Uterus (tissue), 4 donors: ENCODE data around the gene CDCA4. TPM values are rescaled to one million over a fixed set of nuclear protein-coding genes. Genes with fewer than 3 reads are reported as not detected.

Experiments
- DNase-seq, 2 donors: peaks; one replicate each; pipeline ENCODE4 v3.0.0-alpha.2; 2019 to 2020
- H3K27ac ChIP-seq, 2 donors: fragments of 200-600 bp; sonication (generic); 1 replicate in 1 of 2; 2 replicates in 1 of 2; pipeline ENCODE4 v1.5.1; 2016 to 2018
- H3K27me3 ChIP-seq, 2 donors: fragments of 200-600 bp; sonication (generic); one replicate each; pipeline ENCODE4 v1.5.1; 2018 to 2019; ENCODE audit warnings: control low read depth in 1 of 2
- H3K36me3 ChIP-seq, 2 donors: fragments of 200-600 bp; sonication (generic); one replicate each; pipeline ENCODE4 v1.5.1; 2019; ENCODE audit warnings: control low read depth in 1 of 2
- H3K4me1 ChIP-seq, 2 donors: fragments of 200-600 bp; sonication (generic); one replicate each; pipeline ENCODE4 v1.5.1; 2018 to 2019; ENCODE audit warnings: control low read depth in 1 of 2
- H3K4me3 ChIP-seq, 2 donors: fragments of 200-600 bp; sonication (generic); 1 replicate in 1 of 2; 2 replicates in 1 of 2; pipeline ENCODE4 v1.5.1; 2018 to 2019; ENCODE audit warnings: mild to moderate bottlenecking in 1 of 2
- H3K9me3 ChIP-seq, 2 donors: fragments of 200-600 bp; sonication (generic); one replicate each; pipeline ENCODE4 v1.5.1; 2019; ENCODE audit warnings: control low read depth in 1 of 2
- POLR2A ChIP-seq, 2 donors: fragments of 450-650 bp; IDR thresholded peaks; one replicate each; pipeline ENCODE4 v1.6.1; 2016; ENCODE audit warnings: antibody characterized with exemption in 2 of 2, mild to moderate bottlenecking in 1 of 2, moderate library complexity in 1 of 2
- intact Hi-C: fragments of 100-400 bp; cut with DNase I; formaldehyde crosslinking; loops from one replicate; pipeline ENCODE4 v1.15.1; 2023; ENCODE audit warnings: low total_unique reads
- total RNA-seq, 4 donors: library from RNA; depleted of rRNA in 3 of 4; stranded (reverse); fragments of >200 nt in 3 of 4; gene quantifications; one replicate each; pipeline versions ENCODE4 v1.1.0 to v1.2.4, GENCODE V29; 2014 to 2023
- TF ChIP-seq, protein P1 (sequence below), 4 experiments: fragments of 200-600 bp in 2 of 4; fragments of 450-650 bp in 2 of 4; sonication (generic) in 2 of 4; IDR thresholded peaks; one replicate each; pipeline ENCODE4 v1.5.1; 2016 to 2019; ENCODE audit warnings: antibody characterized with exemption in 4 of 4, mild to moderate bottlenecking in 2 of 4, moderate library complexity in 1 of 4
- donor health status: DM: yes; HTN: yes; CAD: no.

Gene CDCA4
- total RNA-seq, 4 donors from 2014 or later = 2.3 to 43.3 (median 10.3) TPM

DNA sequence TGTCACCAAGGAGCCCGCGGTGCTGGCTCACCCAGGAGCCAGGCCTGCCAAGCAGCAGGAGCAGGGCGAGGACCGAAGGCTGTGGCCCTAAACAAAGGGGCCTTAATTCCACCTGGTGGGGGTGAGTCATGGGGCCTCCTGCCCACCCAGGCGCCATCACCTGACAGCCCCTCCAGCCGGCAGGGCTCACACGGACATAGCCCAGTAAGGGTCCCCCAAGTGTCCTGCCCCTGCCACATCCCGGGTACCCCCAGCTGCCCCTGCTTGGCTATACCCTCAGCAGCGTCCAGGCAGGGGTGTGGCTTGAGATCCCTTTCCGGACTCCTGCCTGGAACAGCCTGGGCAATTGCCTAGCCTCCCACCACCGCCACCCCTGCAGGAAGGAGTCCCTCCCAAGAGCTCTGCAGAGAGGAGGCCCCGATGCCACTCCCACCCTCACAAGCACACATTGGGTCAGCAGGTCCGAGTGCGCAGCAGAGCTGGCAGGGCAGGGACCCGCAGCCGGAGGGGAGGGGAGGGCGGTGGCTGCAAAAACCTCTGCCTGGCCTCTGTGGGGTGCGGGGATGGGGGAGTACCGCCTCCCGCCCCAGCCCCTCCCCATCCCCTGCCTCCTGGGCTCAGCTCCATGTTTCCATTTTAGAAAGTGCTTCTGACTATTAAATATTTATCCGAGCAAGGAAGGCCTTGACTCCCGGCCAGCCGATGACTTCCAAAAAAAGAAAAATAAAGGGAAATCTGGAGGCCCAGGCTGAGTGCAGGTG, 47.3 kb downstream of the CDCA4 start:
- Histone ChIP-seq H3K36me3 (no peaks in the 10 kb centered on the region), H3K27me3 (no peaks in the 10 kb centered on the region), H3K4me1 (peaks cover 30 to 53% of the 10 kb centered on the region in 2 donors), H3K9me3 (no peaks in the 10 kb centered on the region), H3K27ac (peak overlapping the region; percentile 95 to 99), H3K4me3 (peak overlapping the region; percentile 15)
- DNase-seq = peak; percentile 81 to 87
- intact Hi-C loops = no loop called here
- TF ChIP-seq POLR2A (IDR thresholded peaks at IDR 0.05) = no peak
- TF ChIP-seq, protein P1, sequence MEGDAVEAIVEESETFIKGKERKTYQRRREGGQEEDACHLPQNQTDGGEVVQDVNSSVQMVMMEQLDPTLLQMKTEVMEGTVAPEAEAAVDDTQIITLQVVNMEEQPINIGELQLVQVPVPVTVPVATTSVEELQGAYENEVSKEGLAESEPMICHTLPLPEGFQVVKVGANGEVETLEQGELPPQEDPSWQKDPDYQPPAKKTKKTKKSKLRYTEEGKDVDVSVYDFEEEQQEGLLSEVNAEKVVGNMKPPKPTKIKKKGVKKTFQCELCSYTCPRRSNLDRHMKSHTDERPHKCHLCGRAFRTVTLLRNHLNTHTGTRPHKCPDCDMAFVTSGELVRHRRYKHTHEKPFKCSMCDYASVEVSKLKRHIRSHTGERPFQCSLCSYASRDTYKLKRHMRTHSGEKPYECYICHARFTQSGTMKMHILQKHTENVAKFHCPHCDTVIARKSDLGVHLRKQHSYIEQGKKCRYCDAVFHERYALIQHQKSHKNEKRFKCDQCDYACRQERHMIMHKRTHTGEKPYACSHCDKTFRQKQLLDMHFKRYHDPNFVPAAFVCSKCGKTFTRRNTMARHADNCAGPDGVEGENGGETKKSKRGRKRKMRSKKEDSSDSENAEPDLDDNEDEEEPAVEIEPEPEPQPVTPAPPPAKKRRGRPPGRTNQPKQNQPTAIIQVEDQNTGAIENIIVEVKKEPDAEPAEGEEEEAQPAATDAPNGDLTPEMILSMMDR (IDR thresholded peaks at IDR 0.05) = peak in 1 of 4 experiments; percentile 25

- intact Hi-C loops = no loop called here
- Histone ChIP-seq H3K36me3 (no peaks in the 10 kb centered on the region), H3K4me3 (no peak overlapping the region), H3K4me1 (peaks cover 30 to 53% of the 10 kb centered on the region in 2 donors), H3K27me3 (no peaks in the 10 kb centered on the region), H3K9me3 (no peaks in the 10 kb centered on the region), H3K27ac (peak overlapping the region; percentile 95 to 99)
- DNase-seq = peak; percentile 90 to 95
- TF ChIP-seq POLR2A (IDR thresholded peaks at IDR 0.05) = no peak
- TF ChIP-seq, protein P1 (IDR thresholded peaks at IDR 0.05) = no peak
These were observed 47.8 kb downstream of the CDCA4 start for GRCh38 chr14:104973135-104973384.

GRCh38 chr14:104972301-104973134, 48.4 kb downstream of the CDCA4 start:
- no peak overlapping the region for H3K4me3 ChIP-seq
- peak; percentile 77 to 80 for DNase-seq
- H3K4me1 ChIP-seq = peaks cover 30 to 48% of the 10 kb centered on the region in 2 donors
- H3K27ac ChIP-seq = peak overlapping the region; percentile 95 to 99
- no peak for TF ChIP-seq POLR2A (IDR thresholded peaks at IDR 0.05)
- TF ChIP-seq, protein P1 (IDR thresholded peaks at IDR 0.05) = peak in 1 of 4 experiments; percentile 1
- H3K27me3 ChIP-seq = no peaks in the 10 kb centered on the region
- intact Hi-C loops = no loop called here
- H3K9me3 ChIP-seq = no peaks in the 10 kb centered on the region
- no peaks in the 10 kb centered on the region for H3K36me3 ChIP-seq

DNA sequence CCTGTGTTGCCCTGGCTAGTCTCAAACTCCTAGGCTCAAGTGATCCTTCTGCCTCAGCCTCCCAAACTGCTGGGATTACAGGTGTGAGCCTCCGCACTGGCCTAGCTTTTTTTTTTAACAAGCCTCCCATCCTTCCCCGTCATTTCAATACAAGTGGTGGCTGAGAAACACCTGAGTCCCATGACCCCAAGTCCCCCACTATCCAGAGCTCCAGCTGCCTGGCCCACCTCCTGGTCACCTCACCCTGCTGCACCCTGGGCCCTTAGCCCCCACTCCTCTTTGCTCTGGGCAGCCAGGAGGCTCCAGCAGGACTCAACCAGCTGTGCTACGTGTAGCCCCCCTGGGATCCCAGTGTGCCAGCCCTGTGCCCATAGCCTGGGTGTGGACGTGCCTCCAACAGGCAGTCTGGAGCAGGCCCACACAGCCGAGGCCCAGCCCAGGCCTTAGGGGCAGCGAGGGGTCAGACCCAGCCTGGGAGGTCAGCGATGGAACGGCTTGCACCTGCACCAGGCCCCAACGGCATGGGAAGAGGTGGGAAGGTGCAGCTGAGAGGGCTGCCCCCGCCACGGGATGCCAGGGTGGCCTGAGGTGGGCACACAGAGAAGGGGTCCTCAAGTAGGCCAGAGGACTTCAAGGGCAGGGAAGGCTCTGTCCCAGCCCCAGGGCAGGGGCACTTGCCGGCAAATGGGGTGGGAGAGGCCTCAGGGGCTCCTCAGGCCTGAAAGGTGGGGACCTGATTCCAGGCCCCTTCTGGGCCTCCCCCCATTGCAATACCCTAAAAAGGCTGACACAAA, 49.2 kb downstream of the CDCA4 start:
- DNase-seq = peak in 1 of 2 donors; percentile 38
- no peaks in the 10 kb centered on the region for H3K9me3 ChIP-seq
- TF ChIP-seq, protein P1 (IDR thresholded peaks at IDR 0.05) = no peak
- no peak for TF ChIP-seq POLR2A (IDR thresholded peaks at IDR 0.05)
- H3K27me3 ChIP-seq = no peaks in the 10 kb centered on the region
- H3K4me3 ChIP-seq = no peak overlapping the region
- intact Hi-C loops = no loop called here
- H3K27ac ChIP-seq = peak overlapping the region; percentile 95 to 99
- peaks cover 30 to 44% of the 10 kb centered on the region in 2 donors for H3K4me1 ChIP-seq
- no peaks in the 10 kb centered on the region for H3K36me3 ChIP-seq
